ENCODE data around the gene BAG5.

DNA sequence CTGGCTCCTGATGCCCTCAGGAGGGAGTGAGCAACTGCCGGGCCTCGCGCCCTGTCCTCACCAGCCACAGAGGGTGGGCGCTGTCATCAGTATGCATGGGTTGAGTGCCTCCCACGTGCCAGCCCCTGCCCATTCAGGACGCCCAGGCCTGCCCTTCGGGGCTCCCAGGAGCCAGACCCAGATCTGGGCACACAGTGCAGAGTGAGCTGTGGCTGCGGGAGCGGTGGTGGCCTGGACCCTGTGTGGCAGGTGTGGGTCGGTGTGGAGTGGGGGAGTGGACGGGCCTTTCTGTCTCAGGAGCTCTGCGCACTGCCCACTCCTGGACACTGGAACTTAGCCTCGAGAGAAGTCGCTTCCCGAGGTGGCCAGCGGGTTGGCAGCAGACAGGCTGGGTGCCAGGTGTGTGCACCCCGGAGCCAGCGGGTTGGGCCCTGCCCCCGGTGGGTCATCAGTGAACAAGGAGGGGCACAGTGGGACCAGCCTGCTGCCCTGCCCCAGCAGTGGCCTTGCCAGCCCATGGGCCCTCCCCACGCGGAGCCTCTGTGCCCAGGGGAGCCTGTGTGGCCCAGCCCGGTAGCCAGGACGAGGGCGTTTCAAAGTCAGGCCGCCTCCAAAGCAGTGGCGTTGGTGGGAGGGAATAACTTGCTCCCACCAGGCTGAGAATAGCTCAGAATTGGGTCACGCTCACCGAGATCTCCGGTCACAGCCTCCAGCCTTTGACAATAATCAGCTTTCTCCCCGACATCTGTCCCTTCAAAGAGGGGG lies 24.0 kb downstream of the BAG5 start:
- TF ChIP-seq CTCF (IDR thresholded peaks at IDR 0.05; ENCODE audit: control extremely low read depth in 1 of 3, insufficient read depth in 1 of 3, low read depth in 1 of 3, low read length in 3 of 3), result no peak
- no peak for TF ChIP-seq TAF1 (IDR thresholded peaks at IDR 0.05; ENCODE audit: low read depth, low read length)
- TF ChIP-seq, protein P1, sequence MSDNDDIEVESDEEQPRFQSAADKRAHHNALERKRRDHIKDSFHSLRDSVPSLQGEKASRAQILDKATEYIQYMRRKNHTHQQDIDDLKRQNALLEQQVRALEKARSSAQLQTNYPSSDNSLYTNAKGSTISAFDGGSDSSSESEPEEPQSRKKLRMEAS (IDR thresholded peaks at IDR 0.05), result no peak
- no peak for TF ChIP-seq HDAC2 (IDR thresholded peaks at IDR 0.05; ENCODE audit: borderline replicate concordance in 1 of 2, low read depth in 2 of 2, low read length in 2 of 2)

All from H1 (cell line).